ENCODE data around the gene CEACAM21.

DNA sequence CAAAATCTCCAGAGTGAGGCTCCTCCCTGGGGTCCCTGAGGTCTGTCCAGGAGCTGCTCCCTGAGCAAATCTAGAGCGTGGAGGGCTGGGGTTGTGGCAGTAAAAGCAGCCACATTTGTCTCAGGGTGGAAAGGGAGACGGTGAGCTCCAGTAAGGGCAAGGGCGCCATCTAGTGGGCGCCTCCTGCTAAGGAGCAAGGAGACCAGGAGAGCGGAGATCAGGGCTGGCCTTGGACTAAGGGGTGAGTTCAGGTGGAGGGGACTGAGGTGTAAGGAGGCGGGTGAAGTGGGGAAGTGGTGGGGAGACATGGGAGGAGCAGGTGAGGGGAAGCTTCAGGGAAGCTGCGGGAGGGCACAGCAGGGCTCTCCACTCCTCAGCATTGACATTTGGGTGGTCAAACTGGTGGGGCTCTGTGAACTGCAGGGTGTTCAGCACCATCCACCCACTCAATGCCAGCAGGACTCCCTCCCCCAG is 5.3 kb upstream of the CEACAM21 start:
- TF ChIP-seq CTCF (IDR thresholded peaks at IDR 0.05), result peak; percentile 90
- TF ChIP-seq ELF1 (IDR thresholded peaks at IDR 0.05), result no peak
